A549 (cell line): ENCODE measurements around the gene CCSAP. TPM values are rescaled to one million over a fixed set of nuclear protein-coding genes. Genes with fewer than 3 reads are reported as not detected.

Experiments
- ATAC-seq, 2 experiments: fragments of 200-7000 bp in 1 of 2; fragments of >200 bp in 1 of 2; cut with Nextera tagmentation in 1 of 2; cut with Tn5 transposase in 1 of 2; 3 replicates each; pipeline versions ENCODE4 v1.8.0 to v1.9.1; 2018 to 2020; ENCODE audit warnings: mild to moderate bottlenecking in 1 of 2, moderate library complexity in 1 of 2
- CTCF ChIA-PET: fragments of 300-600 bp; sonication (Branson Sonifier 250); formaldehyde crosslinking; extraction: SDS; loops from one replicate; lab custom pipeline; 2021; ENCODE audit warnings: antibody characterized with exemption, inconsistent platforms; lab: Yijun Ruan, JAX
- POLR2A ChIA-PET: fragments of 350-600 bp; formaldehyde crosslinking; extraction: SDS; loops from one replicate; lab custom pipeline; 2021; ENCODE audit warnings: antibody characterized with exemption, inconsistent platforms; lab: Yijun Ruan, JAX
- DNase-seq, 2 experiments: peaks; one replicate each; pipeline versions ENCODE4 v3.0.0 to v3.0.0-alpha.2; 2011 to 2016; ENCODE audit warnings: low read depth in 1 of 2, low spot score in 1 of 2
- FAIRE-seq: peaks from 2 replicates; lab custom pipeline; 2011; peaks lifted over from hg19 to GRCh38; lab: Jason Lieb, UNC
- H3K27ac ChIP-seq, 2 experiments: fragments of >200 bp; sonication (Bioruptor Twin); formaldehyde crosslinking; 3 replicates each; pipeline ENCODE4 v1.5.1; 2016 to 2017
- H3K4me1 ChIP-seq: fragments of >200 bp; sonication (Bioruptor Twin); formaldehyde crosslinking; 3 replicates; pipeline ENCODE4 v1.6.1; 2016
- H3K4me2 ChIP-seq: fragments of >200 bp; sonication (Bioruptor Twin); formaldehyde crosslinking; 3 replicates; pipeline ENCODE4 v1.6.1; 2016
- H3K4me3 ChIP-seq: fragments of >200 bp; sonication (Bioruptor Twin); formaldehyde crosslinking; 3 replicates; pipeline ENCODE4 v1.5.1; 2016
- H3K9me3 ChIP-seq: fragments of >200 bp; sonication (Bioruptor Twin); formaldehyde crosslinking; 3 replicates; pipeline ENCODE4 v1.6.1; 2016
- BCL3 ChIP-seq: fragments of >200 bp; sonication (Bioruptor Twin); formaldehyde crosslinking; IDR thresholded peaks from 3 replicates; pipeline ENCODE4 v1.6.1; 2016
- BHLHE40 ChIP-seq: IDR thresholded peaks from 2 replicates; pipeline ENCODE4 v1.6.1; 2012; ENCODE audit warnings: low read depth, low read length, inconsistent platforms
- CBX2 ChIP-seq: fragments of 200-600 bp; sonication (generic); IDR thresholded peaks from 2 replicates; pipeline ENCODE4 v1.6.1; 2016; ENCODE audit warnings: low read depth, mild to moderate bottlenecking, borderline replicate concordance
- CHD2 ChIP-seq: fragments of 150-350 bp; IDR thresholded peaks from 2 replicates; pipeline ENCODE4 v1.6.1; 2014; ENCODE audit warnings: low read length; ENCODE audit not compliant: partially characterized antibody
- CHD4 ChIP-seq: fragments of 200-600 bp; sonication (generic); IDR thresholded peaks from 2 replicates; pipeline ENCODE4 v1.6.1; 2016; ENCODE audit warnings: antibody characterized with exemption, mild to moderate bottlenecking, borderline replicate concordance
- E2F6 ChIP-seq: IDR thresholded peaks from 2 replicates; pipeline ENCODE4 v1.6.1; 2012; ENCODE audit warnings: low read depth, borderline replicate concordance
- EHMT2 ChIP-seq: fragments of 200-600 bp; sonication (generic); IDR thresholded peaks from 2 replicates; pipeline ENCODE4 v1.6.1; 2016; ENCODE audit warnings: antibody characterized with exemption, low read depth, mild to moderate bottlenecking, moderate library complexity
- HMGXB4 ChIP-seq: fragments of 250-450 bp; sonication (Bioruptor Pico); IDR thresholded peaks from 2 replicates; pipeline ENCODE4 v1.5.0; 2021; ENCODE audit warnings: mild to moderate bottlenecking, moderate library complexity, borderline replicate concordance
- HOXB13 ChIP-seq: fragments of 250-450 bp; sonication (Bioruptor Pico); IDR thresholded peaks from 2 replicates; pipeline ENCODE4 v1.5.0; 2020; ENCODE audit warnings: low read depth, mild to moderate bottlenecking, moderate library complexity
- JUN ChIP-seq, 2 experiments: fragments of >200 bp; sonication (Bioruptor Twin); formaldehyde crosslinking; IDR thresholded peaks; 2 replicates in 1 of 2; 3 replicates in 1 of 2; pipeline ENCODE4 v1.6.1; 2016 to 2017
- KDM1A ChIP-seq: fragments of 200-600 bp; sonication (generic); IDR thresholded peaks from 2 replicates; pipeline ENCODE4 v1.6.1; 2016; ENCODE audit warnings: low read depth, mild to moderate bottlenecking
- KDM5A ChIP-seq: fragments of 200-600 bp; sonication (generic); IDR thresholded peaks from 2 replicates; pipeline ENCODE4 v1.6.1; 2016; ENCODE audit warnings: antibody characterized with exemption, mild to moderate bottlenecking
- MAFK ChIP-seq: fragments of 450-650 bp; IDR thresholded peaks from 2 replicates; pipeline ENCODE4 v1.6.1; 2014; ENCODE audit not compliant: partially characterized antibody
- MAX ChIP-seq: IDR thresholded peaks from 2 replicates; pipeline ENCODE4 v1.6.1; 2012
- MYC ChIP-seq: IDR thresholded peaks from 2 replicates; pipeline ENCODE4 v1.6.1; 2012; ENCODE audit warnings: mild to moderate bottlenecking, inconsistent platforms, low read length, improper control_type of control experiment, borderline replicate concordance
- PHF8 ChIP-seq: fragments of 200-600 bp; sonication (generic); IDR thresholded peaks from 2 replicates; pipeline ENCODE4 v1.6.1; 2016; ENCODE audit warnings: low read depth, mild to moderate bottlenecking, antibody characterized with exemption, moderate library complexity, borderline replicate concordance
- POLR2A ChIP-seq: IDR thresholded peaks from 2 replicates; pipeline ENCODE4 v1.6.1; 2012; ENCODE audit warnings: mild to moderate bottlenecking, low read length
- RARB ChIP-seq: fragments of 250-450 bp; sonication (Bioruptor Pico); IDR thresholded peaks from 2 replicates; pipeline ENCODE4 v1.8.0; 2021; ENCODE audit warnings: mild to moderate bottlenecking, moderate library complexity
- RFX5 ChIP-seq: fragments of 450-650 bp; IDR thresholded peaks from 2 replicates; pipeline ENCODE4 v1.7.1; 2014; ENCODE audit warnings: antibody characterized with exemption, mild to moderate bottlenecking, moderate library complexity
- TFCP2L1 ChIP-seq: fragments of 250-450 bp; sonication (Bioruptor Pico); IDR thresholded peaks from 2 replicates; pipeline ENCODE4 v1.5.0; 2021; ENCODE audit warnings: mild to moderate bottlenecking
- ZSCAN20 ChIP-seq: fragments of 250-450 bp; sonication (Bioruptor Pico); IDR thresholded peaks from 2 replicates; pipeline ENCODE4 v1.8.0; 2022; ENCODE audit warnings: mild to moderate bottlenecking, moderate library complexity
- WGBS: methylation state at CpG from one replicate; pipeline ENCODE4 v1.1.6; 2017; ENCODE audit errors: missing lambda C conversion rate; 5-methylcytosine and 5-hydroxymethylcytosine counted together
- polyA plus RNA-seq, 4 experiments: library from polyadenylated mRNA; depleted of rRNA in 3 of 4; stranded (reverse); fragments of >200 nt; fragmentation: RNase III in 1 of 4; extraction: RNeasy Plus Mini Kit Qiagen cat#74134 plus additional on column Dnase treatment in 1 of 4; gene quantifications; 2 replicates in 3 of 4; 3 replicates in 1 of 4; pipeline ENCODE4 v1.2.3, GENCODE V29; 2011 to 2017

CCSAP gene
- polyA plus RNA-seq, 2 of the 4 experiments (the other 2 are of a cell fraction) = 6.4 to 9.1 TPM

GRCh38 chr1:229285440-229285839, 57.4 kb downstream of the CCSAP start (continued):
- no peak for TF ChIP-seq BCL3
- TF ChIP-seq RARB = no peak
- no peak for TF ChIP-seq HMGXB4
- TF ChIP-seq BHLHE40 = no peak
- no peak for TF ChIP-seq TFCP2L1 (CRISPR knock-in tag)
- TF ChIP-seq MAFK = no peak
- no peak for TF ChIP-seq POLR2A

GRCh38 chr1:229284887-229285286, 58.0 kb downstream of the CCSAP start:
- Histone ChIP-seq H3K27ac (no peak overlapping the region), H3K9me3 (no peaks in the 10 kb centered on the region), H3K4me1 (peaks cover 20% of the 10 kb centered on the region; the same call in 1 of the 3 replicates), H3K4me2 (no peak overlapping the region), H3K4me3 (no peak overlapping the region)
- no peak for DNase-seq
- no peak for ATAC-seq
- WGBS = 90% methylated on average over 3 of the region's 3 CpGs
- no peak for TF ChIP-seq JUN (IDR thresholded peaks at IDR 0.05)
- no peak for TF ChIP-seq E2F6
- no peak for TF ChIP-seq HMGXB4
- TF ChIP-seq EHMT2 = no peak
- TF ChIP-seq KDM5A = no peak
- no peak for TF ChIP-seq CBX2
- no peak for TF ChIP-seq MYC
- FAIRE-seq = no peak
- ChIA-PET POLR2A (no interaction called here), CTCF (interaction anchor here (0.8 kb wide), 1 partner anchor 14 kb away, joined by 3 read pairs; no protein-coding TSS in a partner anchor)

GRCh38 chr1:229283183-229283611, 59.6 kb downstream of the CCSAP start:
- CTCF ChIA-PET = interaction anchor here (0.9 kb wide), 1 partner anchor 42 kb away, joined by 3 read pairs; no protein-coding TSS in a partner anchor
- FAIRE-seq = no peak

More at GRCh38 chr1:229283183-229283611, 59.6 kb downstream of the CCSAP start:
- POLR2A ChIA-PET = no interaction called here
- DNase-seq = no peak
- no peaks in the 10 kb centered on the region for H3K9me3 ChIP-seq
- H3K4me1 ChIP-seq = peaks cover 20% of the 10 kb centered on the region; the same call in 1 of the 3 replicates
- TF ChIP-seq MYC (no peak), PHF8 (no peak), KDM1A (no peak), RFX5 (no peak), POLR2A (no peak), RARB (no peak), BHLHE40 (no peak), MAX (no peak), CBX2 (no peak), CHD4 (no peak), CHD2 (no peak), BCL3 (no peak), HOXB13 (no peak), ZSCAN20 (no peak)
- H3K4me3 ChIP-seq = no peak overlapping the region
- H3K27ac ChIP-seq = no peak overlapping the region
- no peak for ATAC-seq
- no peak overlapping the region for H3K4me2 ChIP-seq
- 86% methylated on average over 3 of the region's 3 CpGs for WGBS
